ENCODE measurements around the gene SUMF1. TPM values are rescaled to one million over a fixed set of nuclear protein-coding genes. Genes with fewer than 3 reads are reported as not detected.

Gene SUMF1
- total RNA-seq (2022; extraction: Qiagen RNA extraction), result 19.8 to 22.9 TPM (median 20.4 TPM) in 5 replicates

DNA sequence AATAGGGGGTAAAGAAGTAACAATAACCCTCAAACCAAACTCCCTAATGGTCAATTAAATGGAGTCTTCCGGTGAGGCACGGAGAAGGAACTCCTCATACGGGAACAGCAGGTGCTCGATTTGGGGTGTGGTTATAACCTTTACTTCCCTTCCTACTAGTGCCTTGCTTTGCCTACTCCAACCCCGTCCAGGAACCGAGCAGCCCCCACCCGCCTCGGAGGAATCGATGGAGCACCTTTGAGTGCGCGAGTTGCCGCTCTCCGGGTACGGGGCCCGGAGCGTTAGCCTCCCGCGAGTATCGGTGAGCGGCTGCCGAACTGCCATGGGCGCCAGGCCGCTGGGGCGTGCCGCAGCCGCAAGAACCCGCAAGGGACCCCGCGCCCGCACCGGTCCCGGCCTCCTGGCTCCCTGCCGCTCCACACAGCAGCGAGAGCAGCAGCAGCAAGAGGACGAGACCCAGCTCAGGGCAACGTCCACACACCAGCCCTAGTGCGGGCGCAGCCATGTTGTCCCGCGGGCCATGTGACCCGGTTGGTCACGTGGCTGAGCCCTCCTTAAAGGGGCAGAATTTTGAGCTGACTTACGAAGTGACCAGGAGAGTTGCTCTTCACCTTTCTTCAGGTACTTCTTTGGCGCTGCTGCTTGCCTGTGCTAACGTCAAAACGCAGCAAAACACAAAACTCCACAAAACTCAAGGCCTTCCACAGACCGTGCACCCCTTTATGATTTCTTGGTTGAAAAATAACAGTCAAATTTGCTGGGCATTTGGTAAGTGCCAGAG lies at the start of gene SUMF1:
TSS of gene SUMF1 (minus strand) at position 529 of the 781 bp plus-strand sequence. CDS start at position 505, 24 bp downstream.

DNA sequence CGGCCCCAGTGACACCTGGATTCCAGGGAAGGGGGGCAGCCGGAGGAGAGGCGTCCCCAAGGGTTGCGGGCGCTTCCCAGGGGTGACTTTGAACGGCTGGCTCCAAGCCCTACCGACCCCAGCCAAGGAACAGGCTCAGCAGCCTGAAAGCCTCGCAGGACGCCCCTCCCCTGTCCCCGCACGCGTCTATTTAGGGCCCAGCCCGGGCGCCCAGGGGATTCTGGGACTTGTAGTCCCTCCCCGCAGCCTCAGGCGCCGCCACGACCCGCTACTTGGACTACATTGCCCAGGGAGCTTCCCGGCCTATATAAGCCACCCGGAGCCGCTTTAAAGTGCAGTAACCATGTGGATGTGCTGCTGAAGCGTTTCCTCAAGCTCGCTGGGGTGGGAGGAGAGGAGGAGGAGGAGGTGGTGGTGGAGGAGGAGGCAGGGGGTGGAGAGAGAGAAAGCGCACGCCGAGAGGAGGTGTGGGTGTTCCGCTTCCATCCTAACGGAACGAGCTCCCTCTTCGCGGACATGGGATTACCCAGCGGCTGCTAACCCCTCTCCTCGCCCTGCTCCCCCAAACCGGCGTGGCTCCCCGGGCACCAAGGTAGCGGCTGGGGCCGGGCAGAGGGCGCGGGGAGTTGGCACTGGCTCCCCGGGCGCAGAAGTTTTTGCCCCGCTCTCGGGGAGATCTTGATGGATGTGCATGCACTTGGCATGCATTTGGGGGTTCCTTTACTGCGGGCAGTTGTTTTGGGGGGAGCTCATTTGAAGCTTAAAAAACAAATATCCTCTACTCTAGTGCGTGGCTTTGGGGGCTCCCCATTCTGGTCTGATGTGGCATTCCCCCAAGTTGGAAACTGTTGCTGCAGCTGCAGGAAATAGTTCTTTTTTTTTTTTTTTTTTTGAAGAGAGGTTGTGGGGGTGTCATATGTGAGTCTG lies 26.2 kb upstream of the SUMF1 start, which contains the start of gene ITPR1:
TSS of gene ITPR1 (plus strand) at position 335 of the 927 bp plus-strand sequence. CDS start 23,144 bp downstream, outside the sequence.

Other genes starting within 250 kb of the SUMF1 start
- 6.6 to 8.7 TPM (median 8.5 TPM) in 5 replicates for gene SETMAR, start 163.9 kb downstream of the SUMF1 start, total RNA-seq (2022; extraction: Qiagen RNA extraction)
- 4.0 to 6.6 TPM (median 5.8 TPM) in 5 replicates for gene ITPR1, start 26.1 kb upstream of the SUMF1 start, total RNA-seq (2022; extraction: Qiagen RNA extraction)